Endothelial cell of umbilical vein (primary cell): ENCODE results near the gene CCNYL1. TPM values are rescaled to one million over a fixed set of nuclear protein-coding genes. Genes with fewer than 3 reads are reported as not detected.

Experiments
- BruUV-seq: library from RNA; stranded (reverse); fragments of 400-500 nt; replicated peaks from 2 replicates; lab custom pipeline; 2021; lab: Mats Ljungman, UMichigan
- CTCF ChIA-PET: fragments of 300-600, 350-600 bp; sonication (Branson Sonifier 250); formaldehyde crosslinking; loops from one replicate; lab custom pipeline; 2021; ENCODE audit warnings: antibody characterized with exemption, inconsistent platforms; lab: Charles Lee
- POLR2A ChIA-PET: fragments of 300-600, 350-600 bp; sonication (Branson Sonifier 250); formaldehyde crosslinking; loops from one replicate; lab custom pipeline; 2021; ENCODE audit warnings: antibody characterized with exemption, inconsistent platforms; lab: Charles Lee
- DNase-seq: peaks from one replicate; pipeline ENCODE4 v3.0.0-alpha.2; 2011; ENCODE audit warnings: low read depth, low spot score
- FAIRE-seq: peaks from 2 replicates; lab custom pipeline; 2011; peaks lifted over from hg19 to GRCh38; lab: Jason Lieb, UNC
- H2AFZ ChIP-seq: 2 replicates; pipeline ENCODE4 v1.6.0; 2012; ENCODE audit warnings: low read depth, low read length, control low read depth, inconsistent platforms
- H3K27ac ChIP-seq: 2 replicates; pipeline ENCODE4 v1.5.1; 2011; ENCODE audit warnings: low read depth, mild to moderate bottlenecking, control low read depth, low read length, moderate library complexity; ENCODE audit not compliant: insufficient read depth
- H3K27me3 ChIP-seq, 2 experiments: 2 replicates each; pipeline versions ENCODE4 v1.6.0 to v1.6.1; 2011; ENCODE audit warnings: low read length in 2 of 2, mixed read lengths in 1 of 2; ENCODE audit not compliant: control insufficient read depth in 2 of 2, insufficient read depth in 2 of 2
- H3K36me3 ChIP-seq, 2 experiments: 2 replicates in 1 of 2; 3 replicates in 1 of 2; pipeline ENCODE4 v1.5.1; 2011; ENCODE audit warnings: low read length in 2 of 2, mild to moderate bottlenecking in 1 of 2, moderate library complexity in 1 of 2; ENCODE audit not compliant: control insufficient read depth in 2 of 2, insufficient read depth in 2 of 2; ENCODE audit errors: extremely low read depth in 1 of 2
- H3K4me1 ChIP-seq: 3 replicates; pipeline ENCODE4 v1.5.1; 2011; ENCODE audit warnings: mild to moderate bottlenecking, low read length; ENCODE audit not compliant: control insufficient read depth, insufficient read depth; ENCODE audit errors: extremely low read depth
- H3K4me2 ChIP-seq: 2 replicates; pipeline ENCODE4 v1.6.1; 2011; ENCODE audit warnings: low read length, control low read depth, mixed read lengths; ENCODE audit not compliant: insufficient read depth
- H3K4me3 ChIP-seq, 3 experiments: fragments of 200-600 bp in 1 of 3; sonication (generic), shearing (Covaris generic) in 1 of 3; replicated peaks in 1 of 3; 2 replicates each; pipeline ENCODE4 v1.5.1; 2011 to 2016; ENCODE audit warnings: control low read depth in 3 of 3, low read length in 3 of 3, mild to moderate bottlenecking in 2 of 3, inconsistent platforms in 1 of 3, low read depth in 1 of 3, moderate library complexity in 1 of 3; ENCODE audit not compliant: insufficient read depth in 1 of 3
- H3K79me2 ChIP-seq: 2 replicates; pipeline ENCODE4 v1.6.0; 2012; ENCODE audit warnings: low read length, inconsistent platforms; ENCODE audit not compliant: control insufficient read depth, insufficient read depth
- H3K9ac ChIP-seq: replicated peaks from 2 replicates; pipeline ENCODE3; 2011; ENCODE audit warnings: low read length, control low read depth; ENCODE audit not compliant: insufficient read depth; ENCODE audit errors: extremely low read depth
- H3K9me1 ChIP-seq: replicated peaks from 3 replicates; pipeline ENCODE4 v1.6.0; 2011; ENCODE audit warnings: mild to moderate bottlenecking, low read length; ENCODE audit not compliant: control insufficient read depth, insufficient read depth; ENCODE audit errors: extremely low read depth
- H3K9me3 ChIP-seq: replicated peaks from 2 replicates; pipeline ENCODE4 v1.5.1; 2012; ENCODE audit warnings: low read length, inconsistent platforms; ENCODE audit not compliant: control insufficient read depth, insufficient read depth
- H4K20me1 ChIP-seq: replicated peaks from 2 replicates; pipeline ENCODE3; 2011; ENCODE audit warnings: mild to moderate bottlenecking, low read length; ENCODE audit not compliant: control insufficient read depth, insufficient read depth; ENCODE audit errors: extremely low read depth
- CTCF ChIP-seq, 2 donors: IDR thresholded peaks; 1 replicate in 1 of 2; 2 replicates in 1 of 2; pipeline ENCODE4 v1.5.1; 2011; ENCODE audit warnings: low read length in 2 of 2, mild to moderate bottlenecking in 2 of 2, moderate library complexity in 2 of 2, control low read depth in 1 of 2, inconsistent platforms in 1 of 2, low read depth in 1 of 2; ENCODE audit not compliant: insufficient read depth in 1 of 2; ENCODE audit errors: extremely low read depth in 1 of 2
- EZH2 ChIP-seq: IDR thresholded peaks from 2 replicates; pipeline ENCODE4 v1.6.1; 2012; ENCODE audit warnings: borderline replicate concordance, low read depth, mild to moderate bottlenecking, moderate library complexity, low read length, inconsistent platforms; ENCODE audit not compliant: severe bottlenecking
- FOS ChIP-seq: IDR thresholded peaks from 2 replicates; pipeline ENCODE4 v1.6.1; 2011; ENCODE audit warnings: mild to moderate bottlenecking, low read length, moderate library complexity, borderline replicate concordance; ENCODE audit not compliant: insufficient read depth
- GATA2 ChIP-seq: IDR thresholded peaks from 2 replicates; pipeline ENCODE4 v1.7.0; 2011; ENCODE audit warnings: low read depth, mild to moderate bottlenecking, moderate library complexity, mixed read lengths, low read length; ENCODE audit not compliant: insufficient read length, insufficient read depth
- JUN ChIP-seq: IDR thresholded peaks from 2 replicates; pipeline ENCODE4 v1.6.1; 2011; ENCODE audit warnings: borderline replicate concordance, low read depth; ENCODE audit not compliant: insufficient read length, insufficient read depth
- MAX ChIP-seq: IDR thresholded peaks from 2 replicates; pipeline ENCODE4 v1.6.1; 2011; ENCODE audit not compliant: insufficient read depth, insufficient read length
- MYC ChIP-seq: IDR thresholded peaks from one replicate; pipeline ENCODE4 v1.6.1; 2011; ENCODE audit warnings: mild to moderate bottlenecking, low read depth, low read length
- POLR2A ChIP-seq: IDR thresholded peaks from 2 replicates; pipeline ENCODE4 v1.6.1; 2012; ENCODE audit warnings: low read depth, mild to moderate bottlenecking, control low read depth, low read length
- POLR2AphosphoS5 ChIP-seq: IDR thresholded peaks from 2 replicates; pipeline ENCODE4 v1.6.1; 2012; ENCODE audit warnings: low read depth, mild to moderate bottlenecking, control low read depth, low read length, moderate library complexity; ENCODE audit not compliant: insufficient read depth
- dilution Hi-C: fragments of 300-500 bp; cut with MboI; formaldehyde crosslinking; loops from one replicate; pipeline ENCODE4 v1.15.0; 2019; ENCODE audit warnings: low sequenced_read_pairs; ENCODE audit not compliant: extremely low pct_ligation_motif_present
- intact Hi-C: fragments of 100-400 bp; cut with micrococcal nuclease; formaldehyde crosslinking; loops from one replicate; pipeline ENCODE4 v1.10.0; 2022
- polyA plus RNA-seq, 4 experiments: library from polyadenylated mRNA; depleted of rRNA in 3 of 4; stranded (reverse) in 3 of 4; unstranded in 1 of 4; fragments of >200 nt; gene quantifications; 2 replicates each; pipeline versions ENCODE4 v1.2.1 to v1.2.3, GENCODE V29; 2011 to 2012; ENCODE audit warnings: missing spikeins in 1 of 4
- total RNA-seq: library from RNA; stranded (reverse); gene quantifications from 2 replicates; pipeline ENCODE4 v1.2.3, GENCODE V29; 2021

The CCNYL1 gene
- total and polyA plus RNA-seq, 2 donors (not counting 3 experiments of a cell fraction or from before 2014, with no cell fraction given) = 15.2 to 49.3 TPM

GRCh38 chr2:207772081-207772843 is 60.8 kb downstream of the CCNYL1 start:
- intact Hi-C loops = no loop called here
- H3K36me3 ChIP-seq = no peaks in the 10 kb centered on the region

More at GRCh38 chr2:207772081-207772843, 60.8 kb downstream of the CCNYL1 start:
- POLR2A ChIA-PET = no interaction called here
- FAIRE-seq = no peak
- no peak overlapping the region for H2AFZ ChIP-seq
- no peaks in the 10 kb centered on the region for H3K79me2 ChIP-seq
- no peaks in the 10 kb centered on the region for H3K9me1 ChIP-seq
- no peak overlapping the region for H3K27ac ChIP-seq
- BruUV-seq = no TSS peak
- TF ChIP-seq EZH2 = no peak
- TF ChIP-seq POLR2A = no peak
- TF ChIP-seq JUN = no peak
- TF ChIP-seq MYC = no peak
- TF ChIP-seq GATA2 = no peak
- TF ChIP-seq POLR2AphosphoS5 = no peak
- no peak for TF ChIP-seq FOS
- TF ChIP-seq CTCF (IDR thresholded peaks at IDR 0.05; ENCODE audit: extremely low read depth in 1 of 2, insufficient read depth in 1 of 2, low read depth in 1 of 2, low read length in 2 of 2) = no peak
- TF ChIP-seq MAX = no peak
- no peak overlapping the region for H3K4me3 ChIP-seq
- DNase-seq = no peak
- no peak overlapping the region for H3K4me2 ChIP-seq
- H4K20me1 ChIP-seq = no peaks in the 10 kb centered on the region
- dilution Hi-C loops = no loop called here
- no peak overlapping the region for H3K9ac ChIP-seq
- CTCF ChIA-PET = no interaction called here
- H3K4me1 ChIP-seq = peaks cover 16% of the 10 kb centered on the region
- no peaks in the 10 kb centered on the region for H3K27me3 ChIP-seq
- no peaks in the 10 kb centered on the region for H3K9me3 ChIP-seq
